Subcutaneous adipose tissue (tissue), 4 donors: ENCODE results near the gene S1PR3. TPM values are rescaled to one million over a fixed set of nuclear protein-coding genes. Genes with fewer than 3 reads are reported as not detected.

Experiments used
- CTCF ChIP-seq: fragments of 450-650 bp; IDR thresholded peaks from one replicate; pipeline ENCODE4 v1.5.1; 2016; ENCODE audit warnings: low read depth, mild to moderate bottlenecking, control low read depth, antibody characterized with exemption, moderate library complexity
- total RNA-seq, 4 donors: library from RNA; depleted of rRNA; stranded (reverse); fragments of >200 nt; gene quantifications; one replicate each; pipeline ENCODE4 v1.1.0, GENCODE V29; 2016

Gene S1PR3
- total RNA-seq, 4 donors from 2014 or later: 6.2 to 22.1 (median 15.3) TPM

GRCh38 chr9:88978034-88978433 lies 13.2 kb upstream of the S1PR3 start:
- no peak for TF ChIP-seq CTCF

- TF ChIP-seq CTCF: no peak
Observed at GRCh38 chr9:88979021-88979420, 12.2 kb upstream of the S1PR3 start.

- TF ChIP-seq CTCF: no peak
Observed at GRCh38 chr9:88979791-88980190, 11.5 kb upstream of the S1PR3 start.

- no peak for TF ChIP-seq CTCF
Observed at GRCh38 chr9:88980740-88981203, 10.5 kb upstream of the S1PR3 start.

GRCh38 chr9:88983865-88984542 lies 7.3 kb upstream of the S1PR3 start:
- TF ChIP-seq CTCF: no peak

- no peak for TF ChIP-seq CTCF
Observed at GRCh38 chr9:88984543-88984883, 6.8 kb upstream of the S1PR3 start.

GRCh38 chr9:88985616-88986015 lies 5.7 kb upstream of the S1PR3 start:
- TF ChIP-seq CTCF: no peak
